Naive B cell (primary cell): Measurements from ENCODE around the gene VWA3B. TPM values are rescaled to one million over a fixed set of nuclear protein-coding genes. Genes with fewer than 3 reads are reported as not detected.
"Not testable (repeated sequence)": the region's sequence is repeated elsewhere in the genome, so short reads cannot be mapped to it uniquely, and the experiment has no call there.

ENCODE experiments used
- ATAC-seq, 2 donors: fragments of 150-1000 bp; cut with Tn5 transposase; 2 replicates each; pipeline ENCODE4 v1.10.0; 2021; ENCODE audit warnings: low read depth in 2 of 2, mild to moderate bottlenecking in 2 of 2, moderate library complexity in 2 of 2
- DNase-seq: peaks from one replicate; pipeline ENCODE4 v3.0.0; 2022
- H3K27ac Mint-ChIP-seq, 6 donors: one replicate each; pipeline ENCODE4 v1.8.0; 2020 to 2022; ENCODE audit warnings: mild to moderate bottlenecking in 6 of 6, mixed read lengths in 6 of 6, moderate library complexity in 5 of 6, inconsistent platforms in 2 of 6
- H3K27me3 Mint-ChIP-seq, 3 donors: one replicate each; pipeline ENCODE4 v1.8.0; 2021 to 2022; ENCODE audit warnings: mixed read lengths in 3 of 3, mild to moderate bottlenecking in 1 of 3
- H3K36me3 Mint-ChIP-seq, 2 donors: one replicate each; pipeline ENCODE4 v1.8.0; 2020 to 2022; ENCODE audit warnings: mixed read lengths in 2 of 2, inconsistent platforms in 1 of 2, mild to moderate bottlenecking in 1 of 2
- H3K4me1 Mint-ChIP-seq, 3 donors: one replicate each; pipeline ENCODE4 v1.8.0; 2020 to 2022; ENCODE audit warnings: mixed read lengths in 3 of 3, inconsistent platforms in 1 of 3, mild to moderate bottlenecking in 1 of 3, moderate library complexity in 1 of 3
- H3K4me3 Mint-ChIP-seq, 8 donors: one replicate each; pipeline ENCODE4 v1.8.0; 2020 to 2022; ENCODE audit warnings: mild to moderate bottlenecking in 8 of 8, mixed read lengths in 8 of 8, moderate library complexity in 8 of 8, inconsistent platforms in 2 of 8
- H3K9me3 Mint-ChIP-seq, 7 donors: one replicate each; pipeline ENCODE4 v1.8.0; 2020 to 2022; ENCODE audit warnings: mixed read lengths in 7 of 7, mild to moderate bottlenecking in 5 of 7, inconsistent platforms in 2 of 7, moderate library complexity in 1 of 7
- polyA plus RNA-seq, 6 donors: library from polyadenylated mRNA; unstranded; fragments of 300-500 nt; fragmentation: Illumina TruSeq; gene quantifications; one replicate each; pipeline ENCODE4 v1.2.3, GENCODE V29; 2021; ENCODE audit warnings: low read depth in 6 of 6

VWA3B gene
- polyA plus RNA-seq, 6 donors from 2014 or later = not detected

GRCh38 chr2:98253461-98254070 is 166.6 kb downstream of the VWA3B start:
- Mint-ChIP-seq H3K36me3 (peaks cover 0 to 10% of the 10 kb centered on the region in 2 donors), H3K4me1 (peaks cover 5 to 12% (median 8%) of the 10 kb centered on the region in 3 donors), H3K4me3 (no peak overlapping the region), H3K9me3 (peaks cover 2 to 16% (median 10%) of the 10 kb centered on the region in 7 donors), H3K27ac (peak overlapping the region in 1 of 6 donors; percentile 62), H3K27me3 (peaks cover 5 to 20% (median 11%) of the 10 kb centered on the region in 3 donors)
- no peak for ATAC-seq
- DNase-seq = no peak

GRCh38 chr2:98254504-98255059 is 167.6 kb downstream of the VWA3B start:
- no peak for ATAC-seq
- H3K27ac Mint-ChIP-seq = no peak overlapping the region
- peaks cover 5 to 12% (median 8%) of the 10 kb centered on the region in 3 donors for H3K4me1 Mint-ChIP-seq
- peaks cover 0 to 12% (median under 1%) of the 10 kb centered on the region in 7 donors for H3K9me3 Mint-ChIP-seq
- DNase-seq = no peak
- no peak overlapping the region for H3K4me3 Mint-ChIP-seq
- H3K36me3 Mint-ChIP-seq = no peaks in the 10 kb centered on the region
- peaks cover under 1 to 15% (median 3%) of the 10 kb centered on the region in 3 donors for H3K27me3 Mint-ChIP-seq

- Mint-ChIP-seq H3K4me1 (no peaks in the 10 kb centered on the region), H3K27me3 (peaks cover 8 to 45% (median 11%) of the 10 kb centered on the region in 3 donors), H3K4me3 (no peak overlapping the region), H3K9me3 (peaks cover 8 to 35% (median 25%) of the 10 kb centered on the region in 7 donors), H3K36me3 (peaks cover 9 to 12% of the 10 kb centered on the region in 2 donors), H3K27ac (no peak overlapping the region)
- ATAC-seq = no peak
- DNase-seq = no peak
Measured at GRCh38 chr2:98258906-98259305, 171.9 kb downstream of the VWA3B start.

- no peaks in the 10 kb centered on the region for H3K4me1 Mint-ChIP-seq
- peaks cover 8 to 33% (median 11%) of the 10 kb centered on the region in 3 donors for H3K27me3 Mint-ChIP-seq
- ATAC-seq = no peak
- H3K36me3 Mint-ChIP-seq = peaks cover 18 to 21% of the 10 kb centered on the region in 2 donors
- no peak overlapping the region for H3K27ac Mint-ChIP-seq
- no peak for DNase-seq
- H3K4me3 Mint-ChIP-seq = no peak overlapping the region
- H3K9me3 Mint-ChIP-seq = peaks cover 13 to 53% (median 39%) of the 10 kb centered on the region in 7 donors
Measured at GRCh38 chr2:98263362-98263761, 176.4 kb downstream of the VWA3B start.

- not testable (repeated sequence) for DNase-seq, ATAC-seq, H3K4me3 Mint-ChIP-seq, H3K4me1 Mint-ChIP-seq
- Mint-ChIP-seq H3K9me3 (peaks cover 8 to 38% (median 27%) of the 10 kb centered on the region in 7 donors), H3K36me3 (peaks cover 13 to 15% of the 10 kb centered on the region in 2 donors), H3K27ac (peak overlapping the region in 1 of 6 donors; percentile 24), H3K27me3 (peaks cover 8 to 14% (median 13%) of the 10 kb centered on the region in 3 donors)
Measured at GRCh38 chr2:98268225-98268624, 181.3 kb downstream of the VWA3B start.

GRCh38 chr2:98269274-98269673 is 182.3 kb downstream of the VWA3B start:
- Mint-ChIP-seq H3K27me3 (peaks cover 9 to 19% (median 13%) of the 10 kb centered on the region in 3 donors), H3K4me3 (no peak overlapping the region), H3K9me3 (peaks cover 2 to 27% (median 17%) of the 10 kb centered on the region in 7 donors), H3K27ac (no peak overlapping the region), H3K36me3 (peaks cover 5% of the 10 kb centered on the region in 2 donors), H3K4me1 (no peaks in the 10 kb centered on the region)
- DNase-seq (peak; percentile 18), ATAC-seq (peak in 1 of 2 donors; percentile 30)

GRCh38 chr2:98269830-98270229 is 182.9 kb downstream of the VWA3B start:
- Mint-ChIP-seq H3K27me3 (peaks cover 13 to 23% (median 13%) of the 10 kb centered on the region in 3 donors), H3K4me1 (no peaks in the 10 kb centered on the region), H3K36me3 (no peaks in the 10 kb centered on the region), H3K4me3 (no peak overlapping the region), H3K9me3 (peaks cover 0 to 22% (median 12%) of the 10 kb centered on the region in 7 donors), H3K27ac (peak overlapping the region in 2 of 6 donors; percentile 1 to 59)
- ATAC-seq (no peak), DNase-seq (no peak)

GRCh38 chr2:98277162-98277859 is 190.3 kb downstream of the VWA3B start:
- Mint-ChIP-seq H3K27me3 (peaks cover 43 to 66% (median 57%) of the 10 kb centered on the region in 3 donors), H3K36me3 (peaks cover 0 to 7% of the 10 kb centered on the region in 2 donors)

GRCh38 chr2:98278074-98278473 is 191.1 kb downstream of the VWA3B start:
- peaks cover 43 to 64% (median 57%) of the 10 kb centered on the region in 3 donors for H3K27me3 Mint-ChIP-seq
- no peak overlapping the region for H3K4me3 Mint-ChIP-seq
- DNase-seq (no peak), ATAC-seq (no peak)
- no peak overlapping the region for H3K27ac Mint-ChIP-seq
- H3K9me3 Mint-ChIP-seq = peaks cover 0 to 14% (median 4%) of the 10 kb centered on the region in 7 donors
- H3K4me1 Mint-ChIP-seq = no peaks in the 10 kb centered on the region
- peaks cover 0 to 7% of the 10 kb centered on the region in 2 donors for H3K36me3 Mint-ChIP-seq

More at GRCh38 chr2:98277162-98277859, 190.3 kb downstream of the VWA3B start:
- ATAC-seq = no peak
- Mint-ChIP-seq H3K4me3 (peak overlapping the region in 1 of 8 donors; percentile 26), H3K4me1 (no peaks in the 10 kb centered on the region), H3K27ac (peak overlapping the region in 1 of 6 donors; percentile 3), H3K9me3 (peaks cover 0 to 14% (median 4%) of the 10 kb centered on the region in 7 donors)
- DNase-seq = no peak

GRCh38 chr2:98280376-98281102 is 193.6 kb downstream of the VWA3B start:
- Mint-ChIP-seq H3K27ac (no peak overlapping the region), H3K4me3 (no peak overlapping the region), H3K27me3 (peaks cover 39 to 60% (median 50%) of the 10 kb centered on the region in 3 donors), H3K36me3 (peaks cover 0 to 7% of the 10 kb centered on the region in 2 donors), H3K9me3 (peaks cover 0 to 14% (median 4%) of the 10 kb centered on the region in 7 donors), H3K4me1 (no peaks in the 10 kb centered on the region)
- DNase-seq (no peak), ATAC-seq (no peak)

GRCh38 chr2:98281607-98282006 is 194.6 kb downstream of the VWA3B start:
- H3K27me3 Mint-ChIP-seq = peaks cover 40 to 68% (median 52%) of the 10 kb centered on the region in 3 donors
- peaks cover 0 to 10% of the 10 kb centered on the region in 2 donors for H3K36me3 Mint-ChIP-seq
- peaks cover 2 to 22% (median 11%) of the 10 kb centered on the region in 7 donors for H3K9me3 Mint-ChIP-seq
- ATAC-seq = no peak
- H3K27ac Mint-ChIP-seq = no peak overlapping the region
- no peak for DNase-seq
- no peak overlapping the region for H3K4me3 Mint-ChIP-seq
- H3K4me1 Mint-ChIP-seq = no peaks in the 10 kb centered on the region

- H3K27ac Mint-ChIP-seq = no peak overlapping the region
- peaks cover 0 to 14% of the 10 kb centered on the region in 2 donors for H3K36me3 Mint-ChIP-seq
- H3K9me3 Mint-ChIP-seq = peaks cover 3 to 27% (median 15%) of the 10 kb centered on the region in 7 donors
- ATAC-seq (no peak), DNase-seq (no peak)
- peaks cover 44 to 73% (median 54%) of the 10 kb centered on the region in 3 donors for H3K27me3 Mint-ChIP-seq
- H3K4me1 Mint-ChIP-seq = no peaks in the 10 kb centered on the region
- no peak overlapping the region for H3K4me3 Mint-ChIP-seq
Measured at GRCh38 chr2:98282109-98282508, 195.1 kb downstream of the VWA3B start.

GRCh38 chr2:98293030-98293429 is 206.1 kb downstream of the VWA3B start:
- Mint-ChIP-seq H3K36me3 (peaks cover 9 to 22% of the 10 kb centered on the region in 2 donors), H3K4me1 (no peaks in the 10 kb centered on the region), H3K9me3 (peaks cover 9 to 34% (median 23%) of the 10 kb centered on the region in 7 donors), H3K27ac (no peak overlapping the region), H3K4me3 (no peak overlapping the region), H3K27me3 (peaks cover 24 to 55% (median 49%) of the 10 kb centered on the region in 3 donors)
- DNase-seq (no peak), ATAC-seq (no peak)
